Stimulated activated naive B cell treated with anti-CD40 and anti-IgM and Interleukin-4, amounts not matched to agents 10 μg/mL and 1 μg/mL and 100 μg/mL, for 72 hours (primary cell): ENCODE measurements around the gene AXIN1.
A peak's percentile ranks its signal among the peaks of the same experiment; 100 is the strongest.

ENCODE experiments used
- ATAC-seq, 2 donors: fragments of 150-1000 bp; cut with Tn5 transposase; replicated peaks; 2 replicates each; pipeline ENCODE4 v1.10.0; 2021; ENCODE audit warnings: moderate library complexity in 1 of 2
- DNase-seq: peaks from one replicate; pipeline ENCODE4 v3.0.0; 2021
- H3K27ac Mint-ChIP-seq: one replicate; pipeline ENCODE4 v1.8.0; 2022; ENCODE audit warnings: mild to moderate bottlenecking, mixed read lengths
- H3K27me3 Mint-ChIP-seq, 2 donors: one replicate each; pipeline ENCODE4 v1.8.0; 2022; ENCODE audit warnings: mixed read lengths in 2 of 2
- H3K36me3 Mint-ChIP-seq, 2 donors: one replicate each; pipeline ENCODE4 v1.8.0; 2022; ENCODE audit warnings: mixed read lengths in 2 of 2, mild to moderate bottlenecking in 1 of 2
- H3K4me1 Mint-ChIP-seq, 2 donors: one replicate each; pipeline ENCODE4 v1.8.0; 2022; ENCODE audit warnings: mixed read lengths in 2 of 2, mild to moderate bottlenecking in 1 of 2
- H3K4me3 Mint-ChIP-seq, 2 donors: one replicate each; pipeline ENCODE4 v1.8.0; 2022; ENCODE audit warnings: mild to moderate bottlenecking in 2 of 2, mixed read lengths in 2 of 2, moderate library complexity in 1 of 2
- H3K9me3 Mint-ChIP-seq, 2 donors: one replicate each; pipeline ENCODE4 v1.8.0; 2022; ENCODE audit warnings: mixed read lengths in 2 of 2, mild to moderate bottlenecking in 1 of 2

AXIN1 gene

GRCh38 chr16:307691-308312 is 44.7 kb downstream of the AXIN1 start:
- DNase-seq (no peak), ATAC-seq (peak; percentile 46 to 57)
- Mint-ChIP-seq H3K4me3 (no peak overlapping the region), H3K36me3 (peaks cover 38 to 55% of the 10 kb centered on the region in 2 donors), H3K27me3 (no peaks in the 10 kb centered on the region), H3K27ac (no peak overlapping the region), H3K4me1 (peaks cover 8 to 33% of the 10 kb centered on the region in 2 donors), H3K9me3 (no peaks in the 10 kb centered on the region)

DNA sequence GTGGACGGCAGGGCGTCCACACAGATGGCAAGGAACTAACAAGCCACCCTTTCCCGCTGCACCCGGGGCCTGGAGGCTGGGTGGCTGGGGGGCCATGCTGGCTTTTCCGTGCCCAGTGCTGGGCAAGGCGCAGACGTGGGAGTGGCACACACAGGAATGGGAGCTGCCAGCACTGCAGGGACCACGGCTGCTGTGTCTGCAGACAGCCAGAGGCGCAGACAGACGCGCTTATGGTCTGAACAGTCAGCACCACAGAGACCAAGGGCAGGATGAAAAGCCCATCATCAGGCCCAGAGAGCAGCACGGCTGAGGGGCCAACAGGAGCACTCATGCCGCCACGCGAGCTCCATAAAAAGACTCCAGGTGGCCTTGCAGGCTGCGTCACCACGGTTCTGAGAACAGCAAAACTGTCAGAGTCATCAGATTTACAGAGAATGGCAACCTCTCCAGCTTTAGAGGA is 45.6 kb downstream of the AXIN1 start:
- Mint-ChIP-seq H3K27me3 (no peaks in the 10 kb centered on the region), H3K4me3 (no peak overlapping the region), H3K4me1 (peaks cover 8 to 33% of the 10 kb centered on the region in 2 donors), H3K9me3 (no peaks in the 10 kb centered on the region), H3K36me3 (peaks cover 38 to 62% of the 10 kb centered on the region in 2 donors), H3K27ac (peak overlapping the region; percentile 20)
- DNase-seq (no peak), ATAC-seq (no peak)

DNA sequence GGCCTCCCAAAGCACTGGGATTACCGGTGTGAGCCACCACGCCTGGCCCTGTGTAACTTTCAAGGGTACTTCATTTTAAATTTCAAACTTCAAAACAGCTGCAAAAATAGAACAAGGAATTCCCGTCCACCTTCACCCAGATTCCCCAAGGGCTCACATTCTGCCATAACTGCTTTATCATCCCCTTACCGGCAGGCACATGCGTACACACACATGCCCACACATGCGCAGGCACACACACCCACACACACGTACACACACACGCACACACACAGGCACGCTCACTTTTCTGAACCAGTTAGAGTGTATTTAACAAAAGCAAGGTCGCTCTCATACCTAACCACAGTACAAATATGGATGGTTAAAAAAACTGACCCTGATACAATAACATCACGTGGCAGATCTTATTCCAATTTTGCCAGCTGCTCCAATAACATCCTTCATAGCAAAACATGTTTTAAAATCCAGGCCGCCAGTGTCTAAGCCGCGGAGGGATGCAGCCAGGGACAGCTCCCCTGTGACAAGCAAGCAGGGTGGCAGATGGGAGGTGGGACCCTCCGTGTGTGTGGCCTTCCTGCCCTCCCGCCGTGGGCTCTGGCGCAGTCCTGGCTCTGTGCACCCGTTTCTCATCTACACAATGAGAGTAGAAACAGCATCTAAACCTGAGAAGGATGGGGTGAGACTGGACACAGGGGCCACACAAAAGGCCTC is 46.5 kb downstream of the AXIN1 start:
- DNase-seq (no peak), ATAC-seq (no peak)
- peaks cover 8 to 33% of the 10 kb centered on the region in 2 donors for H3K4me1 Mint-ChIP-seq
- H3K4me3 Mint-ChIP-seq = no peak overlapping the region
- no peaks in the 10 kb centered on the region for H3K9me3 Mint-ChIP-seq
- peak overlapping the region; percentile 51 for H3K27ac Mint-ChIP-seq
- no peaks in the 10 kb centered on the region for H3K27me3 Mint-ChIP-seq
- H3K36me3 Mint-ChIP-seq = peaks cover 31 to 64% of the 10 kb centered on the region in 2 donors

GRCh38 chr16:303760-304505 is 48.6 kb downstream of the AXIN1 start:
- H3K27me3 Mint-ChIP-seq = no peaks in the 10 kb centered on the region
- ATAC-seq = peak in 1 of 2 donors; percentile 39
- no peak overlapping the region for H3K4me3 Mint-ChIP-seq
- peaks cover 28 to 57% of the 10 kb centered on the region in 2 donors for H3K36me3 Mint-ChIP-seq
- H3K9me3 Mint-ChIP-seq = no peaks in the 10 kb centered on the region
- H3K27ac Mint-ChIP-seq = peak overlapping the region; percentile 9
- DNase-seq = no peak
- H3K4me1 Mint-ChIP-seq = peaks cover 6 to 24% of the 10 kb centered on the region in 2 donors

DNA sequence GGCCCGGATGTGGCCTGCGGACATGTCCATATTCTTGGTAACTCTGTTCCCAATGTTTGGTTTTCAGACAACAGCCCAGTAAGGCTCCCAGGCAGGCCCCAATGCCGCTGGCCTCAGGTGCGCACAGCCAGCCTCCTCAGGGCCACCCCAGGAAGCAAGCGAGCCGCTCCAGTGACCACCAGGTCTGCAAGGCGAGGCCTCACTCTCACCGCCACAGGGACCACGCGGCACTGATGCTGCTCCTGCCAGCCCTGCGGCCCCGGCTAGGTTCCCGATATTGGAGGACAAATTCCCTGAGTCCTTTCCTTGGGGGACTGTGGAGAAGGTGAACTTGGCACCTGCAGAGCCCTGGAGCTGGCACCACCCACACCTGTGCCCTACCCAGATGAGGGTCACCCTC is 50.6 kb downstream of the AXIN1 start:
- peaks cover 6 to 13% of the 10 kb centered on the region in 2 donors for H3K4me1 Mint-ChIP-seq
- H3K27me3 Mint-ChIP-seq = no peaks in the 10 kb centered on the region
- H3K36me3 Mint-ChIP-seq = peaks cover 31 to 60% of the 10 kb centered on the region in 2 donors
- ATAC-seq = no peak
- DNase-seq = no peak
- no peaks in the 10 kb centered on the region for H3K9me3 Mint-ChIP-seq
- H3K27ac Mint-ChIP-seq = peak overlapping the region; percentile 20
- H3K4me3 Mint-ChIP-seq = no peak overlapping the region

GRCh38 chr16:301235-301634 is 51.3 kb downstream of the AXIN1 start:
- Mint-ChIP-seq H3K4me3 (no peak overlapping the region), H3K27me3 (no peaks in the 10 kb centered on the region), H3K27ac (no peak overlapping the region), H3K4me1 (peaks cover 4 to 6% of the 10 kb centered on the region in 2 donors), H3K9me3 (no peaks in the 10 kb centered on the region), H3K36me3 (peaks cover 29 to 56% of the 10 kb centered on the region in 2 donors)
- ATAC-seq (no peak), DNase-seq (no peak)

DNA sequence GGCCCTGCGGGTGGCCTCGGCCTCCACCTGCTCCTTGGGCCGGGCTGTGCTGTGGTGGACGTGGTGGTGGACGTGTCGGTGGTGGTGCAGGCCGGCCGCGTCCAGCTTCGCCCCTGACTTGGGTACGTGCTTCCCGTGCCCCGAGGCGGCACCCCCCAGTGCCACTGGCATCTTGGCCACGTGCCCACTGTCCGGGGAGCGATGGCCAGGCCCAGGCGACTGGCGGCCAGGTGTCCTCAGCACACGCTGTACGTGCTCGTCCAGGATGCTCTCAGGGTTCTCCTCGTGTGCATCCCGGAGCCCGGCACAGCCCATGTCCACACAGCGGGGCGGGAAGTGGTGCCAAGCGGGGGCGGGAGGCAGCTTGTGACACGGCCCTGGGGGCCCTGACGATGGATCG is 54.7 kb downstream of the AXIN1 start:
- no peak for DNase-seq

DNA sequence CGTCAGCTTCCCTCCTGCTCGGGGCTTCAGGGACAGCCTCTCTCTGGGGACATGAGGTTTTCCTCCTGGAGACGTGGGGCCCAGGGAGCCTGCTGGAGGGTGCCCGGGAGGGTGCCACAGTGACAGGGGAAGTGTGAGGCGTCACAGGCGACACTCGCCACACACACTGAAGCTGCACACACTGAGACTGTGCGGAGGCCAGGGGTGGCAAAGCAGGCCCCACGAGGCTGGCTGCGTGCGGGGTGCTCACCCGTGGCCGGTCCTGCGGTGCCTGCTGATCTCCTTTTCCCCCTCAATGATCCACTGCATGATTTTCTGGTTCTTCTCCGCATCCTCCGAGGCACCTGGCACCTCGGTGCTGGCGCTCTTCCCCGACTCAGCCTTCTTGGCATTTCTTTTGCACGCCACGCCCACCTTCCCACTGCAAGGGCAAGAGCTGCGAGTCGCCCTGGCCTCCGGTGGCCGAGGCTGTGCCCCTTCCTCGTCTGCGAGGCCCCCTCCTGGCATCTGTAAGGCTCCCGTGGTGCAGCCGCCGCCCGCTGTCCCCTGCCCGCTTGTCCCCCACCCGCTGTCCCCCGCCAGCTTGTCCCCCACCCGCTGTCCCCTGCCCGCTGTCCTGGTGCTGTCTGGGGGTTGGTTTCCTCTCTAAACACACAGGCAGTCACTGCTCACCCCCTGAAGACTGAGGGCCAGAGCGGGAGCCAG is 55.6 kb downstream of the AXIN1 start:
- H3K36me3 Mint-ChIP-seq = peaks cover 35 to 42% of the 10 kb centered on the region in 2 donors
- DNase-seq (no peak), ATAC-seq (no peak)
- H3K27me3 Mint-ChIP-seq = no peaks in the 10 kb centered on the region
- no peaks in the 10 kb centered on the region for H3K4me1 Mint-ChIP-seq
- H3K4me3 Mint-ChIP-seq = no peak overlapping the region
- H3K27ac Mint-ChIP-seq = peak overlapping the region; percentile 31
- H3K9me3 Mint-ChIP-seq = no peaks in the 10 kb centered on the region

More for the DNA sequence above, 54.7 kb downstream of the AXIN1 start:
- no peaks in the 10 kb centered on the region for H3K27me3 Mint-ChIP-seq
- peaks cover 27 to 44% of the 10 kb centered on the region in 2 donors for H3K36me3 Mint-ChIP-seq
- no peak overlapping the region for H3K4me3 Mint-ChIP-seq
- no peaks in the 10 kb centered on the region for H3K4me1 Mint-ChIP-seq
- H3K27ac Mint-ChIP-seq = no peak overlapping the region
- H3K9me3 Mint-ChIP-seq = no peaks in the 10 kb centered on the region
- ATAC-seq = no peak

DNA sequence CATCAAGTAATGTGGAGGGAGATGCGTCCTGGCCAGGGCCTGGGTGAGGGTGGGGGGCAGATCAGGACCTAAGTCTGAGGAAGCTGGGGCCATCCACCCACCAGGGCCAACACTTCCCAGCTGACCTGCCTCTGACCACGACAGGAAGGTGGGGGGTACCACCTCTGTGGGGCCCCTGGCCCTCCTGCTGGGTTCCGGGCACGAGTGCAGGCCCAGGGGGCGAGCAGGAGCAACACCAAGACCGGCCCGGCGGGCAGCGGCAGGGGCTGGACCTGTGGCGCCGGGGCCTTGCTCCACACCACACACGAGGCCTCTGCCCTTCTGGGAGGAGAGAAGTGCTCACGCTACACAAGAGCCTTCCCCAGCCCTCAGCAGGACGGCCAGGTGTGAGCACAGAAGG is 56.2 kb downstream of the AXIN1 start:
- no peaks in the 10 kb centered on the region for H3K27me3 Mint-ChIP-seq
- H3K4me3 Mint-ChIP-seq = no peak overlapping the region
- DNase-seq = no peak
- H3K4me1 Mint-ChIP-seq = no peaks in the 10 kb centered on the region
- ATAC-seq = no peak
- H3K27ac Mint-ChIP-seq = no peak overlapping the region
- H3K36me3 Mint-ChIP-seq = peaks cover 42 to 45% of the 10 kb centered on the region in 2 donors
- H3K9me3 Mint-ChIP-seq = no peaks in the 10 kb centered on the region

DNA sequence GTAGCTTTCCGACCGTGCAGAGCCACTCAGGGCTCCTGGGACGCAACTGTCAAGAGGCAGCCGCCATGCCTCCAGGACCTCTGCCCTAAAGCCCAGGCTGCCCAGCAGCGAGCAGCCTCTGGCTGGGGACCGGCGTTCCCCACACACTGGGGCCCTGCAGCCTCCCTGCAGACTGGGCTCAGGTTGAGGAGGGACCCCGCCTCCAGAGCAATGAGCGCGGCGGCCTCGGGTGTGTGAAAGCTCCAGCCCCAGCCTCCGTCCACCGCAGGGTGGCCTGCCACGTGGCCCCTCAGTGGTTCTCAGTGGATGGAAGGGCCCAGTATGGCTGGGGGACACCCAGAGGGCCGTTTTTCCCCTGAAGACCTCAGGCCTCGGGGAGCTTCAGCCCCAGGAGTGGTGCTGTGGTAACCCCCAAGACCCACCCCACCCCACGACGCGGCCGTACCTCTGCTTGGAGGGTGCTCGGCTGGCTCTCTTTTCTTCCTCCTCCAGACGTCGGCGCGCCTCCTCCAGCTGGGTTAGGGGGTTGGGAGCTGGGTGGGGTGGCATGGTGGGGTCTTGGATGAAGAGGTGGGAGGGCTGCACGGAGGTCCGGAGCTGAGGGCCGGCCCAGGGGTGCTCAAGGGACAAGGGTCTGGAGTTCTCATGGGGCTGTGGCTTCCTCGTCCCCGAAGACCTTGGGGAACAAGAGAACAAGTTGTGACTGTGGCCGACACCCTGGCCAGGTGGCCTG is 59.3 kb downstream of the AXIN1 start:
- no peak for ATAC-seq
- no peaks in the 10 kb centered on the region for H3K9me3 Mint-ChIP-seq
- H3K4me3 Mint-ChIP-seq = no peak overlapping the region

GRCh38 chr16:291539-291938 is 61.0 kb downstream of the AXIN1 start:
- Mint-ChIP-seq H3K9me3 (no peaks in the 10 kb centered on the region), H3K4me1 (peaks cover 0 to 2% of the 10 kb centered on the region in 2 donors), H3K27me3 (no peaks in the 10 kb centered on the region), H3K36me3 (peaks cover 50 to 62% of the 10 kb centered on the region in 2 donors), H3K27ac (peak overlapping the region; percentile 31), H3K4me3 (no peak overlapping the region)
- no peak for DNase-seq
- ATAC-seq = no peak

More for the DNA sequence above, 59.3 kb downstream of the AXIN1 start:
- no peaks in the 10 kb centered on the region for H3K4me1 Mint-ChIP-seq
- H3K27ac Mint-ChIP-seq = no peak overlapping the region
- H3K27me3 Mint-ChIP-seq = no peaks in the 10 kb centered on the region
- H3K36me3 Mint-ChIP-seq = peaks cover 52 to 55% of the 10 kb centered on the region in 2 donors
- DNase-seq = no peak

DNA sequence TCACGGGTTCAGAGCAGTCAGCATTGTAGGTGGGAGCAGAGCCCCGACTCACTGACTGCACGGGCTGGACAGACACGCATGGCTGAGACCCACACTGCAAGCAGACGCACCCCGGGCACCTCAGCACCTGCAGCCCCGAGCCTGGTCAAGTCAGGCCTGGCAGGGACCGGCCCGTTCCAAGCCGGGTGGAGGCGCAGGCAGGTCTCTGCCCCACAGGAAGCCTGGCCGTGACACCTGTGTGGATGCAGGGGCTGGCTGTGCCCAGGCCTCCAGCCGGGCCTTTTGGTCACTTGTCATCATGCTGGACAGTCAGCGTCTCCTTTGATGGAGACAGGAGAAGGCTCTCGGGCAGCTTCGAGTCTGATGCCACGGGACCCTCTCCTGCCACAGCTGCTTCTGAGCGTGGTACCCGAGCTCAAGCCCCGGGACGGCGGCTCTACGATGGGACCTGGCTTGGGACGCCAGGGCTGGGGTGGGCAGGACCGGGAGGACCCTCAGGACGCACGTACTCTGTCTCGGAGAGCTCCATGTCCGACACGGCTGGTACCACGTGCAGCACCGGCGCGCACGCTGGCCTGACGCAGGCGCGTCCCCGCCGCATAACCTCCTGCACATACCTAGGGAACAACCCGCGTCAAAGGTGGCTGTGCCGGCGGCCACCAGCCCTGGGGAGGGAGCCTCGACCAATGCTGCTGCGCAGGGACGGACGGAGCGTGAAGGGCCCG is 61.7 kb downstream of the AXIN1 start:
- ATAC-seq = no peak

More for the DNA sequence above, 61.7 kb downstream of the AXIN1 start:
- Mint-ChIP-seq H3K4me3 (no peak overlapping the region), H3K9me3 (no peaks in the 10 kb centered on the region), H3K4me1 (peaks cover 0 to 2% of the 10 kb centered on the region in 2 donors), H3K27me3 (no peaks in the 10 kb centered on the region), H3K36me3 (peaks cover 51 to 66% of the 10 kb centered on the region in 2 donors), H3K27ac (peak overlapping the region; percentile 14)
- no peak for DNase-seq
